Mucosa of rectum (tissue), 2 donors: ENCODE data around the gene MOSPD3.

Source experiments
- H3K27ac ChIP-seq, 2 donors: one replicate each; pipeline ENCODE4 v1.7.0; 2013; ENCODE audit warnings: inconsistent platforms in 2 of 2, low read depth in 2 of 2, low read length in 2 of 2
- H3K27me3 ChIP-seq, 2 donors: one replicate each; pipeline ENCODE4 v1.7.0; 2013; ENCODE audit warnings: low read length in 2 of 2; ENCODE audit not compliant: control insufficient read depth in 2 of 2, insufficient read depth in 2 of 2
- H3K36me3 ChIP-seq, 2 donors: one replicate each; pipeline ENCODE4 v1.7.0; 2013; ENCODE audit warnings: low read length in 2 of 2; ENCODE audit not compliant: control insufficient read depth in 2 of 2, insufficient read depth in 2 of 2
- H3K4me1 ChIP-seq, 2 donors: one replicate each; pipeline ENCODE4 v1.7.0; 2013; ENCODE audit warnings: low read length in 2 of 2, mild to moderate bottlenecking in 1 of 2; ENCODE audit not compliant: control insufficient read depth in 2 of 2, insufficient read depth in 2 of 2
- H3K4me3 ChIP-seq, 2 donors: one replicate each; pipeline ENCODE4 v1.7.0; 2013; ENCODE audit warnings: low read length in 2 of 2
- H3K9ac ChIP-seq, 2 donors: one replicate each; pipeline ENCODE4 v1.7.0; 2013; ENCODE audit warnings: low read length in 2 of 2, low read depth in 1 of 2, mild to moderate bottlenecking in 1 of 2
- H3K9me3 ChIP-seq, 2 donors: one replicate each; pipeline ENCODE4 v1.7.0; 2013; ENCODE audit warnings: low read length in 2 of 2; ENCODE audit not compliant: control insufficient read depth in 2 of 2
- donor health status: healthy.
- donor health status: Normal muscosa, but diverticular disease.

Gene MOSPD3

GRCh38 chr7:100575746-100576383, 36.5 kb upstream of the MOSPD3 start:
- Histone ChIP-seq H3K27me3 (no peaks in the 10 kb centered on the region), H3K4me1 (peaks cover 0 to 5% of the 10 kb centered on the region in 2 donors), H3K9me3 (no peaks in the 10 kb centered on the region), H3K4me3 (no peak overlapping the region), H3K27ac (no peak overlapping the region), H3K9ac (no peak overlapping the region), H3K36me3 (peaks cover 48 to 50% of the 10 kb centered on the region in 2 donors)

- H3K27me3 ChIP-seq: no peaks in the 10 kb centered on the region
- peaks cover 53 to 56% of the 10 kb centered on the region in 2 donors for H3K36me3 ChIP-seq
- H3K4me1 ChIP-seq: no peaks in the 10 kb centered on the region
- no peak overlapping the region for H3K27ac ChIP-seq
- no peak overlapping the region for H3K4me3 ChIP-seq
- no peaks in the 10 kb centered on the region for H3K9me3 ChIP-seq
- no peak overlapping the region for H3K9ac ChIP-seq
These were observed 35.9 kb upstream of the MOSPD3 start for GRCh38 chr7:100576384-100576993.

- H3K9me3 ChIP-seq: no peaks in the 10 kb centered on the region
- no peaks in the 10 kb centered on the region for H3K4me1 ChIP-seq
- H3K36me3 ChIP-seq: peaks cover 59 to 62% of the 10 kb centered on the region in 2 donors
- no peak overlapping the region for H3K4me3 ChIP-seq
- no peaks in the 10 kb centered on the region for H3K27me3 ChIP-seq
- H3K27ac ChIP-seq: no peak overlapping the region
- no peak overlapping the region for H3K9ac ChIP-seq
These were observed 35.2 kb upstream of the MOSPD3 start for GRCh38 chr7:100577103-100577502.

- Histone ChIP-seq H3K27ac (no peak overlapping the region), H3K9me3 (no peaks in the 10 kb centered on the region), H3K4me1 (peaks cover 0 to 3% of the 10 kb centered on the region in 2 donors), H3K36me3 (peaks cover 63 to 66% of the 10 kb centered on the region in 2 donors), H3K4me3 (no peak overlapping the region), H3K27me3 (no peaks in the 10 kb centered on the region), H3K9ac (no peak overlapping the region)
These were observed 34.8 kb upstream of the MOSPD3 start for GRCh38 chr7:100577507-100577906.

GRCh38 chr7:100578246-100579183, 33.8 kb upstream of the MOSPD3 start:
- Histone ChIP-seq H3K4me1 (peaks cover 6 to 13% of the 10 kb centered on the region in 2 donors), H3K9me3 (no peaks in the 10 kb centered on the region), H3K4me3 (no peak overlapping the region), H3K9ac (no peak overlapping the region), H3K27me3 (no peaks in the 10 kb centered on the region), H3K36me3 (peaks cover 64 to 67% of the 10 kb centered on the region in 2 donors), H3K27ac (no peak overlapping the region)

- Histone ChIP-seq H3K27ac (no peak overlapping the region), H3K4me1 (peaks cover 21 to 26% of the 10 kb centered on the region in 2 donors), H3K4me3 (no peak overlapping the region), H3K27me3 (no peaks in the 10 kb centered on the region), H3K9ac (no peak overlapping the region), H3K36me3 (peaks cover 56 to 59% of the 10 kb centered on the region in 2 donors), H3K9me3 (no peaks in the 10 kb centered on the region)
These were observed 31.7 kb upstream of the MOSPD3 start for GRCh38 chr7:100580466-100581283.

GRCh38 chr7:100582041-100582579, 30.2 kb upstream of the MOSPD3 start:
- H3K4me1 ChIP-seq: peaks cover 21 to 29% of the 10 kb centered on the region in 2 donors
- H3K36me3 ChIP-seq: peaks cover 45 to 48% of the 10 kb centered on the region in 2 donors
- H3K27ac ChIP-seq: no peak overlapping the region
- H3K4me3 ChIP-seq: no peak overlapping the region
- no peak overlapping the region for H3K9ac ChIP-seq
- no peaks in the 10 kb centered on the region for H3K27me3 ChIP-seq
- no peaks in the 10 kb centered on the region for H3K9me3 ChIP-seq

DNA sequence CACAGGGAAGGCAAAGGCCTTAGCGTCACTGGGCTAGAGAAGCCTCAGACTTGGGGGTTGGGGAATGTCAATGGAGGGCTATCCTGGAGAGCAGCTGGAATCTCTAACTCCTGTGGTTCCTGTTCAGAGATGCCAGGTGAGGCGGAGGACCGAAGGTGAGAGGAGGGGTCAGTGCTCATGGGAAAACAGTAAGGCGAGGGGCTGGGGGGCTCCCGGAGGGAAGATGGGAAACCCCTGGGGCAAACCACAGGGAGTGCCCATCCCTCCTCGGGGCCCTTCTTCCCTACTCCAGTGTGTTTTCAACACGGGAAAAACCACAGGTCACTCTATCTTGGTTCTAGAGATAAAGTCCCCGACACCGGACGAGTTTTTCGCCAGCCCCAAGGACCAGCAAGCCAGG, 29.7 kb upstream of the MOSPD3 start:
- Histone ChIP-seq H3K4me1 (peaks cover 21 to 30% of the 10 kb centered on the region in 2 donors), H3K27me3 (no peaks in the 10 kb centered on the region), H3K27ac (peak overlapping the region in 1 of 2 donors; percentile 99), H3K36me3 (peaks cover 44 to 45% of the 10 kb centered on the region in 2 donors), H3K4me3 (no peak overlapping the region), H3K9ac (peak overlapping the region in 1 of 2 donors; percentile 32), H3K9me3 (no peaks in the 10 kb centered on the region)
